ENCODE data around the gene CSAG1.
"Not testable (repeated sequence)": the region's sequence is repeated elsewhere in the genome, so short reads cannot be mapped to it uniquely, and the experiment has no call there.

The CSAG1 gene

GRCh38 chrX:152700390-152700789, 33.1 kb downstream of the CSAG1 start:
- DNase-seq: not testable (repeated sequence)

GRCh38 chrX:152697952-152698931, 35.3 kb downstream of the CSAG1 start, which contains the start of gene MAGEA3:
Gene MAGEA3, plus strand, starts transcription at chrX:152698794. Its CDS starts 2,039 bp downstream, at chrX:152700833.
- DNase-seq: not testable (repeated sequence)

- DNase-seq: not testable (repeated sequence)
Measured at GRCh38 chrX:152681012-152681411, 52.5 kb downstream of the CSAG1 start.
